ENCODE results near the gene AFAP1. TPM values are rescaled to one million over a fixed set of nuclear protein-coding genes. Genes with fewer than 3 reads are reported as not detected.

AFAP1 gene
- polyA plus RNA-seq, 2 donors: 2.0 to 4.0 TPM

DNA sequence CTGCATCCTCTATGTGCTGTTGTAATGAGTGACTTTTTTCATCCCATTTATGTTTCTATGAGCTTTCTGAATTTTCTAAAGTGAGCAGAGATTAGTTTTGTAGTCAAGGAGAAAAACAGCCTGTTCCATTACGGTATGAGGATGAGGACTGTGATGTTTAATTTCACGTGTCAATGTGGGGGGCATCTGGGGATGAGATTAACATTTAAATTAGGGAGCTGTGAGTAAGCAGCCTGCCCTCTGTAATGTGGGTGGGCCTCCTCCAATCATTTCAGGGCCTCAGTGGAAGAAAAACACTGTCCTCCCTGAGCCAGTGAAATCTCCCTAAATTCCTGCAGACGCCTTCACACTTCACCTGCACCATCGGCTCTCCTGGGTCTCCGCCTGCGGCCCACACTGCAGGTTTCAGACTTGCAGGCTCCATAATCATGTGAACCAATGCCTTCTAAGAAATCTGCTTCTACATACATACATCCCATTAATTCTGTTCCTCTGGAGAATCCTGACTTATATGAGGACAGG lies 121.7 kb downstream of the AFAP1 start:
- no peak overlapping the region for H3K27ac ChIP-seq (ENCODE audit: low read depth in 2 of 2, low read length in 1 of 2)
- no peaks in the 10 kb centered on the region for H3K27me3 ChIP-seq (ENCODE audit: control insufficient read depth in 1 of 2, insufficient read depth in 2 of 2, low read length in 2 of 2)
- WGBS, 2 donors: 84 to 85% methylated on average over 6 of the region's 6 CpGs
- H3K4me1 ChIP-seq (ENCODE audit: control insufficient read depth in 2 of 2, insufficient read depth in 2 of 2, low read length in 1 of 2): peaks cover 0 to 4% of the 10 kb centered on the region in 2 donors
- no peak overlapping the region for H3K4me3 ChIP-seq (ENCODE audit: low read depth in 1 of 2, low read length in 2 of 2)
- no peaks in the 10 kb centered on the region for H3K9me3 ChIP-seq (ENCODE audit: control insufficient read depth in 2 of 2, insufficient read depth in 1 of 2, low read depth in 1 of 2, low read length in 1 of 2)
- peaks cover 0 to 11% of the 10 kb centered on the region in 2 donors for H3K36me3 ChIP-seq (ENCODE audit: control insufficient read depth in 2 of 2, insufficient read depth in 2 of 2, low read length in 1 of 2)

GRCh38 chr4:7816771-7817170 lies 122.9 kb downstream of the AFAP1 start:
- no peak overlapping the region for H3K27ac ChIP-seq (ENCODE audit: low read depth in 2 of 2, low read length in 1 of 2)
- H3K4me3 ChIP-seq (ENCODE audit: low read depth in 1 of 2, low read length in 2 of 2): no peak overlapping the region
- H3K27me3 ChIP-seq (ENCODE audit: control insufficient read depth in 1 of 2, insufficient read depth in 2 of 2, low read length in 2 of 2): no peaks in the 10 kb centered on the region
- peaks cover 0 to 4% of the 10 kb centered on the region in 2 donors for H3K4me1 ChIP-seq (ENCODE audit: control insufficient read depth in 2 of 2, insufficient read depth in 2 of 2, low read length in 1 of 2)
- 83 to 84% methylated on average over 7 of the region's 7 CpGs for WGBS, 2 donors
- H3K9me3 ChIP-seq (ENCODE audit: control insufficient read depth in 2 of 2, insufficient read depth in 1 of 2, low read depth in 1 of 2, low read length in 1 of 2): no peaks in the 10 kb centered on the region
- peaks cover 0 to 11% of the 10 kb centered on the region in 2 donors for H3K36me3 ChIP-seq (ENCODE audit: control insufficient read depth in 2 of 2, insufficient read depth in 2 of 2, low read length in 1 of 2)

- Histone ChIP-seq H3K27ac (ENCODE audit: low read depth in 2 of 2, low read length in 1 of 2) (no peak overlapping the region), H3K4me1 (ENCODE audit: control insufficient read depth in 2 of 2, insufficient read depth in 2 of 2, low read length in 1 of 2) (peaks cover 0 to 9% of the 10 kb centered on the region in 2 donors), H3K9me3 (ENCODE audit: control insufficient read depth in 2 of 2, insufficient read depth in 1 of 2, low read depth in 1 of 2, low read length in 1 of 2) (no peaks in the 10 kb centered on the region), H3K27me3 (ENCODE audit: control insufficient read depth in 1 of 2, insufficient read depth in 2 of 2, low read length in 2 of 2) (no peaks in the 10 kb centered on the region), H3K36me3 (ENCODE audit: control insufficient read depth in 2 of 2, insufficient read depth in 2 of 2, low read length in 1 of 2) (peaks cover 0 to 11% of the 10 kb centered on the region in 2 donors), H3K4me3 (ENCODE audit: low read depth in 1 of 2, low read length in 2 of 2) (no peak overlapping the region)
- WGBS, 2 donors: 93 to 94% methylated on average over 1 of the region's 1 CpG
These were observed 123.7 kb downstream of the AFAP1 start for GRCh38 chr4:7815981-7816380.

DNA sequence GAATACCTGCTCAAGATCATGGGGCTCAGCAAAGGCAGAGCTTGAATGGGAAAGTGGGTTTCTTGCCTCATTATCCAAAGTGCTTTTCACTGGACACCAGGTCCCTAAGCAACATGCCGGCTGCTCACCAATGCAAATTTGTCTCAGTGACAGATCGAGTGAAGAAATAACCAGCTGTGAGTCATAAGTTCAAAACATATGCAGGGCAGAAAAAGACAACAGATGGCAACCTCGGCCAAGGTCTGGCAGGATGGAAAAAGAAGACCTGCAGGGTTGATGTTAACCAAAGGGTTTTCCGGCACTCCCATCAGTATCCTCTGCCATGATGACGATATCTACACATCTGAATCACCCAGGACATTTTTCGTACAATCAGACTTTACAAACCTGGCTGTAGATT lies 124.1 kb downstream of the AFAP1 start:
- WGBS, 2 donors: 83 to 88% methylated on average over 6 of the region's 6 CpGs
- Histone ChIP-seq H3K4me3 (ENCODE audit: low read depth in 1 of 2, low read length in 2 of 2) (no peak overlapping the region), H3K27me3 (ENCODE audit: control insufficient read depth in 1 of 2, insufficient read depth in 2 of 2, low read length in 2 of 2) (no peaks in the 10 kb centered on the region), H3K36me3 (ENCODE audit: control insufficient read depth in 2 of 2, insufficient read depth in 2 of 2, low read length in 1 of 2) (peaks cover 0 to 11% of the 10 kb centered on the region in 2 donors), H3K27ac (ENCODE audit: low read depth in 2 of 2, low read length in 1 of 2) (no peak overlapping the region), H3K4me1 (ENCODE audit: control insufficient read depth in 2 of 2, insufficient read depth in 2 of 2, low read length in 1 of 2) (peaks cover 0 to 10% of the 10 kb centered on the region in 2 donors), H3K9me3 (ENCODE audit: control insufficient read depth in 2 of 2, insufficient read depth in 1 of 2, low read depth in 1 of 2, low read length in 1 of 2) (no peaks in the 10 kb centered on the region)

DNA sequence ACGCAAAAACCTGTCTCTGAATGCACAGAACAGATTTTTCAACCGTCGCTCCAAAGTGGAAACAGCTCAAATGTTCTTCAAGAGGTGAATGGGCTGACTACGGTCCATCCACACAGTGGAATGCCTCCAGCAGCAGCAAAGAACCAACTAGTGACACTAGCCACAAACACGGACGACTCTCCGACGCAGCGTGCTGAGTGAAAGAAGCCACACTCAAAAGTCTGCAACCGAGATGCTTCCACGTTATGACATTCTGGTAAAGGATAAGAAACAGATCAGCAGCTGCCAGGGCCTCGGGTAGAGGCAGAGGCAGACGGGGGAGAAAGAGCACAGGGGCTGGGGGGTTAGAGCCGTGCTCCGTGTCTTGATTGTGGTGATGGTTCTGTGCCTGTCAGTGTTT lies 125.2 kb downstream of the AFAP1 start:
- Histone ChIP-seq H3K9me3 (ENCODE audit: control insufficient read depth in 2 of 2, insufficient read depth in 1 of 2, low read depth in 1 of 2, low read length in 1 of 2) (no peaks in the 10 kb centered on the region), H3K4me1 (ENCODE audit: control insufficient read depth in 2 of 2, insufficient read depth in 2 of 2, low read length in 1 of 2) (peaks cover 0 to 10% of the 10 kb centered on the region in 2 donors), H3K4me3 (ENCODE audit: low read depth in 1 of 2, low read length in 2 of 2) (no peak overlapping the region), H3K36me3 (ENCODE audit: control insufficient read depth in 2 of 2, insufficient read depth in 2 of 2, low read length in 1 of 2) (peaks cover 0 to 11% of the 10 kb centered on the region in 2 donors), H3K27me3 (ENCODE audit: control insufficient read depth in 1 of 2, insufficient read depth in 2 of 2, low read length in 2 of 2) (no peaks in the 10 kb centered on the region), H3K27ac (ENCODE audit: low read depth in 2 of 2, low read length in 1 of 2) (no peak overlapping the region)
- WGBS, 2 donors: 93% methylated on average over 15 of the region's 15 CpGs

DNA sequence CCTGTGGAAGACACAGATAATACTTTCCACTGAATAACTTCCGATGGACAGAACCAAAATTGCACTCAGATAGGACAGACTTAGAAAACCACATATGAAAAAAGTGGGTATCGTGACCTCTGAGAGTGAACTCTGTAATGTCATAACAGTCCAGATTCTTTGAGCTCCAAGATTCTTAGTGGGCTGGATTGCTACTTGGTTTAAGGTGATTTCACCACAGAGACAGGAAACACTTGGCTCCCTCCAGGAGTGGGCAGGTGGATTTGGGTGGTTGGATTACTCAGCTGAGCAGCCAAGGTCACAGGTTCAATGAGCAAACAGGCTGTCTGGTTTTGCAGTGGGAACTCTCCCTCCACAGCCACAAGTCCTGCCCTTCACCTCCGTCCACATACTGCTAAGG lies 126.0 kb downstream of the AFAP1 start:
- Histone ChIP-seq H3K27me3 (ENCODE audit: control insufficient read depth in 1 of 2, insufficient read depth in 2 of 2, low read length in 2 of 2) (no peaks in the 10 kb centered on the region), H3K4me1 (ENCODE audit: control insufficient read depth in 2 of 2, insufficient read depth in 2 of 2, low read length in 1 of 2) (peaks cover 0 to 10% of the 10 kb centered on the region in 2 donors), H3K9me3 (ENCODE audit: control insufficient read depth in 2 of 2, insufficient read depth in 1 of 2, low read depth in 1 of 2, low read length in 1 of 2) (peaks cover 0 to under 1% of the 10 kb centered on the region in 2 donors), H3K27ac (ENCODE audit: low read depth in 2 of 2, low read length in 1 of 2) (peak overlapping the region in 1 of 2 donors; percentile 53), H3K4me3 (ENCODE audit: low read depth in 1 of 2, low read length in 2 of 2) (no peak overlapping the region), H3K36me3 (ENCODE audit: control insufficient read depth in 2 of 2, insufficient read depth in 2 of 2, low read length in 1 of 2) (peaks cover 0 to 13% of the 10 kb centered on the region in 2 donors)
- 76 to 82% methylated on average over 3 of the region's 3 CpGs for WGBS, 2 donors

DNA sequence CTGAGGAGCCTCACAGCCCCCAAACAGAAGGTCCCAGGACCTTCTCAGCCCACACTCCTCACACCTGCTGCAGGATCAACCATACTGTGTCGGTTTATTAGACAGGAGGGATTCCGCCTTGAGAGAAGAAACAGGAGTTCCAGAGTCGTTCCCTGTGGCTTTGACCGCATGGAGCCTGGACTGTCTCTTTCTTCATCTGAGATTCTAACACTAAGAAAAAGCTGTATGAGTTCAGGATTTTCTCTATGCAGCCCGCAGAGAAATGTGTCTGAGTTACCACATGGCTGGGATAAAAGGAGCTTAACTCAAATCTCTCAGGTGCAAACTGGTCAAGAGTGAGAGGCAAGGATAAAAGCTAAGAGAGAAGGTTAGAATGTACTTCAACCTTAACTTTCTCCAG lies 126.7 kb downstream of the AFAP1 start:
- peaks cover 0 to 7% of the 10 kb centered on the region in 2 donors for H3K36me3 ChIP-seq (ENCODE audit: control insufficient read depth in 2 of 2, insufficient read depth in 2 of 2, low read length in 1 of 2)
- H3K9me3 ChIP-seq (ENCODE audit: control insufficient read depth in 2 of 2, insufficient read depth in 1 of 2, low read depth in 1 of 2, low read length in 1 of 2): peaks cover 0 to 4% of the 10 kb centered on the region in 2 donors
- no peak overlapping the region for H3K4me3 ChIP-seq (ENCODE audit: low read depth in 1 of 2, low read length in 2 of 2)
- H3K27me3 ChIP-seq (ENCODE audit: control insufficient read depth in 1 of 2, insufficient read depth in 2 of 2, low read length in 2 of 2): no peaks in the 10 kb centered on the region
- 85 to 87% methylated on average over 5 of the region's 5 CpGs for WGBS, 2 donors
- H3K4me1 ChIP-seq (ENCODE audit: control insufficient read depth in 2 of 2, insufficient read depth in 2 of 2, low read length in 1 of 2): peaks cover 0 to 10% of the 10 kb centered on the region in 2 donors
- H3K27ac ChIP-seq (ENCODE audit: low read depth in 2 of 2, low read length in 1 of 2): peak overlapping the region in 1 of 2 donors; percentile 53

DNA sequence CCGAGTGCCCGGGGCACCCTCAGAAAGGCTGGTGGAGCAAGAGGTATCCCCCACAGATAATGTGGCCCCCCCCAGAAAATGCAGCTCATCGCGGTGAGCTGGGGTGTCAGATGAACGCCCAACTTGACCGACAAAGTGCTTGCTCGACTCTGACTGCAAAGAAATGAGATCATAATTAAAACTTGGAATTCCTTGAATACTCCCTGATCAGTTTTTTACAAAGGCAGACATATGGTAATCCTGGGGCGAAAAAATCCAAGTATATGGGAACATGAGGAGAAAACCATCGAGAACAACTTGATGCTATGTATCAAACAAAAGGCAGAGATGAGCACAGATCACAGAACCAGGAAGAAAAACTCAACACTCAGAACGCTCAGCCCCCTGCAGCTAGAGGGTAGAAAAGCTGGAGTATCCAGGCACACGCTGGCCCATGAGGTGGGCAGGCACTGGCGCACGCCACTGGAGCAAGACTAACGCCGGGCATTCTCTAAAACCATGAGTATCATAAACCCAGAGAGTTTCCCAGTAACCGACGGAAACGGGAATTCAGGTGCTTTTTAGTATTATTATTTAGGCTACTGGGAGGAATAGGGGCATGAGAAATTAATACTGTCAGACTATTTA lies 127.3 kb downstream of the AFAP1 start:
- Histone ChIP-seq H3K4me1 (ENCODE audit: control insufficient read depth in 2 of 2, insufficient read depth in 2 of 2, low read length in 1 of 2) (peaks cover 0 to 14% of the 10 kb centered on the region in 2 donors), H3K36me3 (ENCODE audit: control insufficient read depth in 2 of 2, insufficient read depth in 2 of 2, low read length in 1 of 2) (peaks cover 0 to 10% of the 10 kb centered on the region in 2 donors), H3K27ac (ENCODE audit: low read depth in 2 of 2, low read length in 1 of 2) (peak overlapping the region; percentile 66 to 74)

GRCh38 chr4:7811536-7812191 lies 128.0 kb downstream of the AFAP1 start:
- WGBS, 2 donors: 56 to 67% methylated on average over 25 of the region's 25 CpGs
- Histone ChIP-seq H3K4me1 (ENCODE audit: control insufficient read depth in 2 of 2, insufficient read depth in 2 of 2, low read length in 1 of 2) (peaks cover 0 to 12% of the 10 kb centered on the region in 2 donors), H3K27me3 (ENCODE audit: control insufficient read depth in 1 of 2, insufficient read depth in 2 of 2, low read length in 2 of 2) (no peaks in the 10 kb centered on the region), H3K9me3 (ENCODE audit: control insufficient read depth in 2 of 2, insufficient read depth in 1 of 2, low read depth in 1 of 2, low read length in 1 of 2) (peaks cover 0 to 4% of the 10 kb centered on the region in 2 donors), H3K4me3 (ENCODE audit: low read depth in 1 of 2, low read length in 2 of 2) (no peak overlapping the region), H3K36me3 (ENCODE audit: control insufficient read depth in 2 of 2, insufficient read depth in 2 of 2, low read length in 1 of 2) (peaks cover 0 to 10% of the 10 kb centered on the region in 2 donors), H3K27ac (ENCODE audit: low read depth in 2 of 2, low read length in 1 of 2) (peak overlapping the region; percentile 74 to 79)

More for the DNA sequence above, 127.3 kb downstream of the AFAP1 start:
- H3K4me3 ChIP-seq (ENCODE audit: low read depth in 1 of 2, low read length in 2 of 2): no peak overlapping the region
- peaks cover 0 to 4% of the 10 kb centered on the region in 2 donors for H3K9me3 ChIP-seq (ENCODE audit: control insufficient read depth in 2 of 2, insufficient read depth in 1 of 2, low read depth in 1 of 2, low read length in 1 of 2)
- 66 to 73% methylated on average over 18 of the region's 18 CpGs for WGBS, 2 donors
- H3K27me3 ChIP-seq (ENCODE audit: control insufficient read depth in 1 of 2, insufficient read depth in 2 of 2, low read length in 2 of 2): no peaks in the 10 kb centered on the region
